ENCODE measurements around the gene SLC12A7.

- TF ChIP-seq CTCF (IDR thresholded peaks at IDR 0.05) (peak in 4 of 6 experiments; percentile 31 to 74 (median 50)), POLR2A (IDR thresholded peaks at IDR 0.05) (peak in 1 of 2 donors; percentile 11)
Observed at GRCh38 chr5:1008451-1009358, 103.2 kb downstream of the SLC12A7 start, which contains the start of gene NKD2.
